Stomach (tissue), 4 donors: ENCODE measurements around the gene CHPF.

Source experiments
- CTCF ChIP-seq, 7 experiments: fragments of 450-650 bp in 4 of 7; fragments of 200-600 bp in 3 of 7; sonication (generic) in 3 of 7; IDR thresholded peaks; one replicate each; pipeline ENCODE4 v1.5.1; 2016 to 2019; ENCODE audit warnings: antibody characterized with exemption in 7 of 7, control low read depth in 2 of 7, mild to moderate bottlenecking in 1 of 7
- EP300 ChIP-seq: sonication (generic); formaldehyde crosslinking; IDR thresholded peaks from one replicate; pipeline ENCODE4 v1.6.1; 2017; ENCODE audit warnings: antibody characterized with exemption
- POLR2A ChIP-seq, 4 donors: fragments of 450-650 bp; IDR thresholded peaks; one replicate each; pipeline ENCODE4 v1.6.1; 2016; ENCODE audit warnings: antibody characterized with exemption in 4 of 4, control low read depth in 2 of 4, mild to moderate bottlenecking in 1 of 4, moderate library complexity in 1 of 4
- POLR2AphosphoS5 ChIP-seq, 3 donors: sonication (generic); formaldehyde crosslinking; IDR thresholded peaks; one replicate each; pipeline ENCODE4 v1.6.1; 2016; ENCODE audit warnings: antibody characterized with exemption in 3 of 3

- TF ChIP-seq CTCF (IDR thresholded peaks at IDR 0.05) = no peak
- no peak for TF ChIP-seq POLR2A (IDR thresholded peaks at IDR 0.05)
- no peak for TF ChIP-seq POLR2AphosphoS5 (IDR thresholded peaks at IDR 0.05)
- TF ChIP-seq EP300 = no peak
Measured at GRCh38 chr2:219514836-219515235, 28.8 kb downstream of the CHPF start.
